H54 (cell line): ENCODE results near the gene ZMYND10.

Experiments
- DNase-seq: peaks from one replicate; pipeline ENCODE4 v3.0.0; 2011; ENCODE audit warnings: low spot score, mixed read lengths; ENCODE audit not compliant: insufficient read length
- FAIRE-seq: peaks from 3 replicates; lab custom pipeline; 2011; peaks lifted over from hg19 to GRCh38; lab: Jason Lieb, UNC
- POLR2A ChIP-seq: IDR thresholded peaks from 2 replicates; pipeline ENCODE4 v1.6.1; 2011; ENCODE audit warnings: low read depth, mild to moderate bottlenecking, low read length

ZMYND10 gene

DNA sequence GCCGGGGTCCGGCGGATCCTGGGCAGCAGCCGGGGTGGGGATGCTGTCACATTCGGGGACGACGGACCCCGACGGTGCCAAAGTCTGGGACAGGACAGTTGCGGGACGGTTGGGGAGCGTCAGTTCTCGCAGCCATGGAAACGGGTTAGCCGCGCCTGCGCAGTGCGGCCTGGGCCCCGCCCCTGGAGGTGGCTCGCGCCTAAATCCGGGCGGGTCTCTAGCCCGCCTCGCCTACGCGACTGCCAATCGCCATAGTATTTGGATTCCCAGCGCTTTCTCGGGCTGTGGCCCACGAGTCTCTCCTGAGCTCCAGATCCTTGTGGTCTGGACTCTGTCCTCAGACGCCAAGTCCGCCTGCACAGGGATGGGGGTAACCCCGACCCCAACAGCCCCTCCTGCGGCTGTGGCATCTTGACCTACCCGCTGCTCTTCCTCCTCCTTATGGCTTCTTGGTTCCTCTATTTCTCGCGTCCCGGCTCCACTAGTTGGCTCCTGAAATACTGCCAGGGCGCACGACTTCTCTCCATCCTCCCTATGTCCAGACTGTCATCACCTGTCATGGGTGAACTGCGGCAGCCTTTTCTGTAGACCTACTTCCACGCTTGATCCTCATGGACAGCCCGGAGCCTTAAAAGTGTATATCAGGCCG is at the start of gene ZMYND10:
TSS of gene ZMYND10 (minus strand) at position 147 of the 649 bp plus-strand sequence. CDS start 153 bp downstream, outside the sequence.
- FAIRE-seq (no peak), DNase-seq (no peak)
- no peak for TF ChIP-seq POLR2A

DNA sequence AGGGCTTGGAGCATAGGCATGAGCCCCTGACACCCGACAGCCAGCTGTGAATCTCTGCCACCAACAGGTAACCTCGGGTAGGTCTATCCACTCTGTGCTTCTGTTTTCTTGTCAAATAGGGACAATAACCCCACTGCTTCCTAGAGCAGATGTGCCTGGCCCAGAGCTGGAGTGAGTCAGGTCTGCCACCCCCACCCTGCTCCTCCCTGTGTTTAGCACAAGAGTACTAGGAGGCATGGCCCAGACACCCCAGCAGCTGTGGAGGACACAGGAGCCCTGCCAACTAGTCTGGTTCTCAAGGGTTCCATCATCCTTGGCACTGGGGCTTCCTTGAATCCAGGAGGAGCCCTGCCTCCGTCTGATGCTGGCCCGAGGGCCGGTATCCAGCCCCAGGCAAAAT is 47.5 kb upstream of the ZMYND10 start:
- DNase-seq (no peak), FAIRE-seq (no peak)
- no peak for TF ChIP-seq POLR2A

DNA sequence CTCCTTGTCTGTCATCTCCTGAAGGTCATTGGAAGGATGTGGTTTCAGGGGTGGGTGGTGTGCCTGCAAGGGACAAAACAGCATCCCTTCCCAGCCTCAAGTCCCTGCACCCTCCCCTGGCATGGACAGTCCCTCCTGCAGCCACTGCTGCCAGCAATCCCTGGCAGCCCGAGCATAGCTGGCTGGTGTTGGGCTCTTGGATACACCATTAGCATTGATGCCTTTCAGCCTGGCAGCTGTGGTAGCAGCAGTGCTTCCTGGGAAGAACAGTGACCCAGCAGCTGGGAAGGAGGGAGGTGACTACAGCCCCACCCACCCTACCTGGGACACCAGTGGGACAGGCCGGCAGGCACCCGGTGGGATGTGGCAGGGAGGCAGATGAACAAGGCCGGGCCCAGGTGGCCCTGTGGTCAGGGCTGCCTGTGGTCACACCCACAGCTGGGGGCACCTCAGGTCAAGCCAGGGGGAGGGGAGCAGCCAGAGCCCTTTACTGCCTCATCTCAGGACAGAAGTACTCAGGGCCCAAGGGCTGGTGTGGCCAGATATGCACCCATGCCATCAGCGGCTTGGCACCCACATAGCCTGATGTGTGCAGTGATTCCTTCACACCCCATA is 46.7 kb upstream of the ZMYND10 start:
- DNase-seq (no peak), FAIRE-seq (no peak)
- TF ChIP-seq POLR2A = no peak

DNA sequence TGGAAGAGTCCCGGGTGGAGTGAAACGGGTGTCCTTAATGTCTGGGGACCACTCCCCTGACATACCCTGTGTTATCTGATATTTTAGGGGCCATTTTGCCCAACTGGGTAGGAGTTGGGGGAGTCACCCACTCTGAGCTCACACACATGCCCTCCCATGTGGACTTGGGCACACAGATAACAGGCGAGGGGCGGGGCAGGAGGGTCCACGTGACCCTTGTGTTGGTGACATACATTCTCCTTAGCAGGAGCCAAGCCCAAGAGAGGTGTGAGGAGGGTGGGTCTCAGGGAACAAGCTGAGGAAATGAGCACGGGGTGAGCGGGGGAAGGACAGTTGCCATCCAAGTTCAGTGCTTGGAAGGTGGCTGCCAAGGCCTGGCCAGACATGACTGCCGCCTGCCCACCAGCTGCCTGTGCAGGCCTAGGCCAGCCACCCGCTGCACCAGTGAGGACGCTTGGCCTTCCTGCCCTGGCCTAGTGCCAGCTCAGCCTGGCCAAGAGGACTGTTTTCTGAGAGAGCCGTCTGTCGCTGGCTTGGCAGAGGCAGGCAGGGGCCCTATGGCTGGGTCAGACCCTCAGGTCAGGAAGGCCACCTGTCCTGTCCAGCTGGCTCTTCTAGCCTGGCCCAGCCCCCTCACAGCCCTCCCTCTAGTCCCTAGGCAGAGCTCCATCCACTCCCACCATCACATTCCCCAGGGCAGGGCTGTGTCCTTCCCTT is 45.1 kb upstream of the ZMYND10 start:
- no peak for TF ChIP-seq POLR2A
- no peak for DNase-seq
- FAIRE-seq = no peak

DNA sequence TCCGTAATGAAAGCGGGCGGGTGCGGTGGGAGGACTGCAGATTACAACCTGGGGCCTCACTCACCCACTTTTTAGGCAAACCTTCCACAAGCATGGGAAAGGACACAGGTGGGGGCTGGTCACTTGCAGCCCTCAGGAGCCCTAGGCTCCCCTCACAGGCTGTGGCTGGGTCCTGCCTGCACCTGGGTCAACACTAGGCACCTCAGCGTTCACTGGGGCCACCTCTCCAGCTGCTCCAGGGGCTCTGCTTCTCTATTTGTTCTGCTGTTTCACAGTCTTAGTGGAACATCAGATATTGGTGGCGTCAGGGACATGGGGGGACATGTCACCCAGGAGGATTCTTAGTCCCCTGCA is 43.9 kb upstream of the ZMYND10 start:
- FAIRE-seq (no peak), DNase-seq (no peak)
- no peak for TF ChIP-seq POLR2A

DNA sequence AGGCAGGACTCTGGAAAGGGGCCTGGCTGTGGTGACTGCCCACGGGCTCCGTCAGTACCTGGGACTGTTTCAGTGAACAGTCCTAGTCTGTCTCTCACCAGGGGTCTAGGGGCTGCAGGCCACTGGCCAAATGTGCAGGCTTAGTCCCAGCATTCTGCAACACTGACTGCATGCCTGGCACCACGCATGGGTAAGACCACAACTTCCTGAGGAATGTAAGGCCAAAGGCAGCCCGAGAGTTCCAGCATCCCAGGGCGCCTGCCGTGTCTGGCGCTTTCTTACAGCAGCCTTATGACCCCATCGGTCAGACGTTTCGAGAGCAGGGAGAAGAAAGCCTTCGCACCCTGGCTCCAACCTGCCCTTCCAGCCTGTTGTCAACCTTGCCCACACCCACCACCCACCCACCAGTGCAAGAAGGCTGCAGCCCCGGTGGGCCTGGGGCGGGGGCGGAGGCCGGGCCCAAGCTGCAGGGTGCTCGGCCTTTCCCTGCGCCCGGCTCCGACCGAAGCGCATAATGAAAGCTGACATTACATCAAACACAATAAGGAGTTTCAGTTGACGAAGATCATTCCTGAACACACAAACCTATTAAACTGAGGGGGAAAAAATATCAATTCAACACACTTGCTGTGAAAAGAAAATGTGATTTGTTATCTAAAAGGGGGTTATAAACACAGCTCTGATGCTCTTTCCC is 43.3 kb upstream of the ZMYND10 start:
- DNase-seq (no peak), FAIRE-seq (no peak)
- no peak for TF ChIP-seq POLR2A

DNA sequence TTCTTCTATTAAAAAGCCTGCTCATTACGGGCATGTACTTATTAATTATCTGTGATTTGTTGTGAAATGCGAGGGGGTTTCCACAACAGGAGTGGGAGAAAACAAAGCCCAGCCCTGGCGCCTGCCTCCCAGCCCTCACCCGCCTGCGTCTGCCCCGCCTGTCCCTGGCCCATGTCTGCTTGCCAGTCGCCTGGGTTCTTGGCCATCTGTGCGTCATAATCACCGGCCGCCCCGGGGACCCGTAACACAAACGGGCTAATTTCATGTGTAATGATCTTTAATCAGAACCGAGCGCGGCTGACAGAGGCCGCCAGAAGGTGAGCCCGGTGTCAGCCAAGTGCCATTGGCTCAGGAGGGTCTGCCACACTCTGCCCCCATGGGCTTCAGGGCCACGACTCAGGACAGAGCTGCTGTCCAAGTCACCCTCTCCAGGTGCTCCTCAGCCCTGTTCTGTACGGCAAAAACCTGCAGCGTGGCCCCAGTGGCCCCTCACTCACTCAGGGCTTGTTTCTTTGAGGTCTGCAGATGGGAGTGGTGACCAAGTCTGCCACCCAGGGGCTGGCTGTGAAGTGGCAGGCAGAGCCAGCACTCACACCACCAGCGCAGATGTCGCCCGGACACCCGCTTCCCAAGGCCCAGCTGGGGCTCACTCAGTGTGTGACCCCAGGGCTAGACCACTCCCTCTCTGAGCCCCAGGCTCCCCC is 42.6 kb upstream of the ZMYND10 start:
- DNase-seq = no peak
- TF ChIP-seq POLR2A = no peak
- no peak for FAIRE-seq

DNA sequence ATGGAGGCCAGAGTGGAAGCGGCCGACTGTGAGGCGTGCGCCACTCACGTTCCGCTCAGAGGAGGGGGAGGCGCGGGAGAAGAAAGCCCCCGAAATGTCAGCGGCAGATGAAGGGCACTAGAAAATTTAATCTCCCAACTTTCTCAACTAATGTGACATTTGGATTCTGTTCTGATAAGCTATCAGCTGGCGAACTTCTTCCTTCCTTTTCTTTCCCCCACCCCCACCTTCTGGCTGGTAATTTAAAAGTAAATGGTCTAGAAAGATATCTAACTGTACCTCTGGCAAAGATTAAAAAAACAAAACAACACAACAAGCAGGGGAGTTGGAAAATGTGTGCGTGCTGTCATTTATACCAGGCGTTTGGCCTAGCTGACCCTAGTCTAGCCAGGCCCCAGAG is 40.2 kb upstream of the ZMYND10 start:
- no peak for TF ChIP-seq POLR2A
- DNase-seq (no peak), FAIRE-seq (no peak)

DNA sequence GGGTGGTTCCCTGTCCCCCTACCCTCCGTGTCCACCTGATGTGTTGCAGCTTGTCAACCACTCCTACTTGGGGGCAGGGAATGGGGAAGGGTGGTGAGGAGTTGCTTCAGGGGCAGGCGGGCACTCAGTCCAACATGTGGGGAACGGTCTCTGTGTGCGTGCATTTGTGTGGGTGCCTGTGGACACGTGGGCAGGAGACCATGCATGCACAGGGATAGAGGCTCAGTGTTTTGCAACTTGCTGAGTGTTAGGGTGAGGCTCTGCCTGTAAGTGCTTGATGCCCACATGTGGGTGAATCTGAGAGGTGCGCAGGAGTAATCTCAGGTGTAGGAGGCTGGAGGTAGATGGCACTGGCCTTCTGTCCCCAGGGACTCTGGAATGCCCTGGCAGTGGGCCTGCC is 38.2 kb upstream of the ZMYND10 start:
- DNase-seq (no peak), FAIRE-seq (no peak)
- no peak for TF ChIP-seq POLR2A

DNA sequence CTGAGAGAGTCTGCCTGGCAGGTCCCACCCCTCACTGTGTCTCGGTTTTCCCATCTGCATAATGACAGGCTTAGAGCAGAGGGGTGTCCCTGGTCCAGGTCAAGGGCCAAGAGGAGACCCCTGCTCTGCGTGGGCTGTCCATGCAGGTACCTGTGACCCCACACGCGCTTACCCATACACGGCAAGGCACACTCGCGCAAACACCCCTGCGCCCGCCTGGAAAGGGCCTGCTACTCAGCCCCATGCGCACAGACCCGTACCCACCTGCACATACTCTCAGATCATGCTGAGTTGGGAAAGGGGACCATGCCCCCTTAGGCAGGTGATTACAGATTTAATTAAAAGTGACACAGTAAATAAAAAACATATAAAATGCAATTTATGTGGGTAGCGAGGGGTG is 37.2 kb upstream of the ZMYND10 start:
- FAIRE-seq = no peak

DNA sequence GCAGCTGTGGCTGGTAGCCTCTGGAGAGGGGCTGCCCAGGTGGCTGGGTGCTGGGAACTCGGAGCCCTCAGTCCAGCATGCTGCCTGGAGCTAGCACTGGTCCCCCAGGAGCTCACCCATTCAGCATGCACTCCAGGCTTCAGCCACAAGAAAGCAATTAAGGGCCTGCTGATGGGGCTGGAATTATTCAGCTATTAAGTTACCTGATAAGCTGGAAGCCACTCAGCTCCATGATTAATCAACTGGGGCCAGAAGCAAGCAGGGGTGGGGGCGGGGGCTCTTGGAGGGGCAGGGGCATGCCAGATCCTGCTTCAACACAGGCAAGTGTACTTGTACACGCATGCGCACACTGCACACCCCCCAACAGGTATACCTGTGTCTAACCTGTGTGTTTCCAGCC is 35.9 kb upstream of the ZMYND10 start:
- no peak for FAIRE-seq
- TF ChIP-seq POLR2A = no peak
- no peak for DNase-seq

More for the DNA sequence above, 37.2 kb upstream of the ZMYND10 start:
- no peak for DNase-seq
- no peak for TF ChIP-seq POLR2A

DNA sequence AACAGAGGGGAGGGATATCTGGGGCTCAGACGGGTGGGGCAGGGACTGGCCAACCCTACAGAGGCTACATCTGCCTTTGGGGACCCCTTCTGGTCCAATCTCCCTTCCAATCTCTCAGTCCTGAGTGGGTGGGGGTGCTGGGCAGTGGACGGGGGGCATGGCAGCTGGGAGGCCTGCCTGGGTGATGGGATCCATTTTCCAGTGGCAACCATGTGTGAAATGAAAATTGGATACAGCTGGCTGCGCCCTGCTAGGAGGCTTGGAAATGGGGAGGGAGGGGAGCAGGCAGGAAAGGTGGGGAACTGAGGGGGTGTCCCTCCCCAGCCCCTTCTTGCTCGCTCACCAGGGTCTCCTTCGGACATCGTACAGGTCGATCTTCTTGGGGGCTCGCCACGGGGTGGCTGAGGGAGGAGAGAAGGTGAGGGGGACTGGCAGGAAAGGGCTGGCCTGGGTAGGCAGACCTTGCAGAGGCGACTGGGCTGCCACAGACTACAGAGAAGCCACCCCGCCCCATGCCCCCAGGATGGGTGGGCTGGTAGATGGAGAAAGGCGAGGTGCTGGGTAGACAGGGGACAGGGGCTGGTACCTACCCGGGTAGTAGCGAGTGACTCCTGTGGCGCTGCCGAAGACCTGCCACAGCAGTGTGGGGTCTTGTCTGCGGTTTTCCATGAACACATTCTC is 35.0 kb upstream of the ZMYND10 start:
- DNase-seq (no peak), FAIRE-seq (no peak)
- no peak for TF ChIP-seq POLR2A

DNA sequence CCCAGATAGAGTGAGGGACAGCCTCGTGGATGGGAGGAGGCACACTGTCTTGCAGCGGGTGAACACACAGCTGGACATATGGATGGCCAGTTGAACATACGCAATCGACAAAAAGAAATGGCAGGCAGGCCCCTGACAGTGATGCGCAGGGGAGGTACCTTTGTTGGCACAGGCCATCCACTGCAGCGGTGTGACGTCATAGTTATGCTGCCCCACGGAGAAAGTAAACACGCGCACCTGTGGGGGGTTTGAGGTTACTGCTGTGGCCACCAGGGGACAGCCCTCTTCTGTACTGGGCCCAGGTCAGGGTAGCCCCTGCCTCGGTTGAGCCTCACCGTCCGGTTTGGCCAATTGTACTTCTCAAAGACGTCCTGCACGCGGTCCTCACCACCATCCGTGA is 33.2 kb upstream of the ZMYND10 start:
- FAIRE-seq = no peak
- no peak for DNase-seq
- TF ChIP-seq POLR2A = no peak
